ENCODE results near the gene TMC3. TPM values are rescaled to one million over a fixed set of nuclear protein-coding genes. Genes with fewer than 3 reads are reported as not detected.

The TMC3 gene
- total and polyA plus RNA-seq, 9 of the 15 experiments (the other 6 are each of a cell fraction or from before 2014, with no cell fraction given), result 0.01 to 0.14 TPM; not detected in 7

DNA sequence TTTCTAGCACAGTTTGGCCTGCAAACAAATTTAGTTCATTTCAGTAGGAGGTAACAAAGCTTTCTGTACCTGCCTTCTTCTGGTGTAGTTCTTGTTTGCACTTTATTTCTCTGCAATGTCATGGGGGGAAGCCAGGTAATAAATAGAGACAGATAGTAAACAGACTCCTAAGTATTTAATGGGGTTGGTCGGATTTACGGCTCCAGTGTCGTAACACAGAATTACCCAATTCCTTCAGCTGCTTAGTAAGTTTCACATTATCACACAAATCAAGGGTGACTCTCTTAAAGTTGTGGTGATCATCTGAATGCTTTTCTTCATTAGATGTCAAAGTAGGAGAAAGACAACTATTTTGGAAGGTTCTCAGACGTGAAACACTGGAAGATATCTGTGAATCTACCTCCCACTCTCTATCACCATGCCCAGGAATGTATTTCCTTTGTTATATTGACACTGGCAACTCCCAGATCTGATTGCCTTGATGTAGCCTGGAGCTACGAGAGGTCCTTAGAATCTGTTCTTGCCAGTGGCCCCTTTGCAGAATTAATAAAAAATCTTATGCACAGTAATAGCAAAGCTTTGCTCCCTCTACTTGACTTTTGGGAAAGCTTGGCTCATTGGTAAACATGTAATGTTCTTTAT is 25.0 kb upstream of the TMC3 start:
- DNase-seq (ENCODE audit: extremely low read depth in 1 of 4, low spot score in 3 of 4) (no peak), ATAC-seq (no peak), FAIRE-seq (no peak)
- POLR2A ChIA-PET, result no interaction called here
- in situ Hi-C loops (cut with MboI) (no loop called here), intact Hi-C loops (cut with micrococcal nuclease) (no loop called here)
- Histone ChIP-seq H3K4me2 (ENCODE audit: insufficient read depth, low read length) (no peak overlapping the region), H2AFZ (ENCODE audit: low read depth, low read length) (no peak overlapping the region), H3K79me2 (ENCODE audit: control insufficient read depth, insufficient read depth, low read length) (no peaks in the 10 kb centered on the region), H3K9me1 (ENCODE audit: control insufficient read depth, insufficient read depth, low read length) (no peaks in the 10 kb centered on the region), H3K4me3 (no peak overlapping the region), H3K27me3 (ENCODE audit: control insufficient read depth in 2 of 2, insufficient read depth in 2 of 2, low read length in 2 of 2) (peaks cover 0 to 2% of the 10 kb centered on the region in 2 experiments; a peak in 3 of 5 replicates), H3K27ac (ENCODE audit: extremely low read depth, low read depth, low read length) (no peak overlapping the region), H3K9me3 (replicated peaks; ENCODE audit: control insufficient read depth, insufficient read depth, low read depth, low read length) (0 out of 2 replicates have a peak, but pooled peaks cover 2% of the 10 kb centered on the region), H3K36me3 (ENCODE audit: control insufficient read depth, insufficient read depth, low read length) (no peaks in the 10 kb centered on the region), H3K9ac (ENCODE audit: insufficient read depth in 1 of 2, low read depth in 2 of 2, low read length in 2 of 2) (no peak overlapping the region), H4K20me1 (replicated peaks; ENCODE audit: control insufficient read depth, insufficient read depth, low read length) (no peaks in the 10 kb centered on the region), H3K4me1 (replicated peaks in 1 of 2; ENCODE audit: control insufficient read depth in 2 of 2, insufficient read depth in 2 of 2, low read length in 2 of 2) (no peaks in the 10 kb centered on the region)
- CTCF ChIA-PET (ENCODE audit: low intra/inter-chr PET ratio), result no interaction called here
- no TSS peak for BruUV-seq (replicated peaks)
- WGBS (ENCODE audit: insufficient coverage, low coverage, missing lambda C conversion rate), result 4% methylated on average over 5 of the region's 5 CpGs
- TF ChIP-seq, protein P1, sequence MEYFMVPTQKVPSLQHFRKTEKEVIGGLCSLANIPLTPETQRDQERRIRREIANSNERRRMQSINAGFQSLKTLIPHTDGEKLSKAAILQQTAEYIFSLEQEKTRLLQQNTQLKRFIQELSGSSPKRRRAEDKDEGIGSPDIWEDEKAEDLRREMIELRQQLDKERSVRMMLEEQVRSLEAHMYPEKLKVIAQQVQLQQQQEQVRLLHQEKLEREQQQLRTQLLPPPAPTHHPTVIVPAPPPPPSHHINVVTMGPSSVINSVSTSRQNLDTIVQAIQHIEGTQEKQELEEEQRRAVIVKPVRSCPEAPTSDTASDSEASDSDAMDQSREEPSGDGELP (CRISPR knock-in tag; IDR thresholded peaks at IDR 0.05; ENCODE audit: borderline replicate concordance), result no peak
- TF ChIP-seq MEF2D (tag; conservative IDR thresholded peaks at IDR 0.05; ENCODE audit: low read depth) (no peak), RBM39 (optimal IDR thresholded peaks at IDR 0.05; ENCODE audit: low read depth, low read length) (no peak), SMAD4 (CRISPR knock-in tag; conservative IDR thresholded peaks at IDR 0.05) (no peak), ZKSCAN1 (IDR thresholded peaks at IDR 0.05; ENCODE audit: low read depth, low read length) (no peak), MECOM (CRISPR knock-in tag; IDR thresholded peaks at IDR 0.05) (no peak), ZNF197 (CRISPR knock-in tag; IDR thresholded peaks at IDR 0.05; ENCODE audit: low read depth) (no peak), ASH1L (IDR thresholded peaks at IDR 0.05; ENCODE audit: borderline replicate concordance, low read depth, partially characterized antibody) (no peak), ZNF175 (CRISPR knock-in tag; IDR thresholded peaks at IDR 0.05; ENCODE audit: low read depth) (no peak), CBX2 (IDR thresholded peaks at IDR 0.05; ENCODE audit: insufficient read depth, low read length, poor library complexity, severe bottlenecking) (no peak), SRSF3 (IDR thresholded peaks at IDR 0.05; ENCODE audit: insufficient read depth, low read length) (no peak)
- TF ChIP-seq, protein P2, sequence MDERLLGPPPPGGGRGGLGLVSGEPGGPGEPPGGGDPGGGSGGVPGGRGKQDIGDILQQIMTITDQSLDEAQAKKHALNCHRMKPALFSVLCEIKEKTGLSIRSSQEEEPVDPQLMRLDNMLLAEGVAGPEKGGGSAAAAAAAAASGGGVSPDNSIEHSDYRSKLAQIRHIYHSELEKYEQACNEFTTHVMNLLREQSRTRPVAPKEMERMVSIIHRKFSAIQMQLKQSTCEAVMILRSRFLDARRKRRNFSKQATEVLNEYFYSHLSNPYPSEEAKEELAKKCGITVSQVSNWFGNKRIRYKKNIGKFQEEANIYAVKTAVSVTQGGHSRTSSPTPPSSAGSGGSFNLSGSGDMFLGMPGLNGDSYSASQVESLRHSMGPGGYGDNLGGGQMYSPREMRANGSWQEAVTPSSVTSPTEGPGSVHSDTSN (CRISPR knock-in tag; IDR thresholded peaks at IDR 0.05; ENCODE audit: low read depth), result no peak
- TF ChIP-seq, protein P2 (tag; conservative IDR thresholded peaks at IDR 0.05; ENCODE audit: low read depth), result no peak
- TF ChIP-seq, protein P3, sequence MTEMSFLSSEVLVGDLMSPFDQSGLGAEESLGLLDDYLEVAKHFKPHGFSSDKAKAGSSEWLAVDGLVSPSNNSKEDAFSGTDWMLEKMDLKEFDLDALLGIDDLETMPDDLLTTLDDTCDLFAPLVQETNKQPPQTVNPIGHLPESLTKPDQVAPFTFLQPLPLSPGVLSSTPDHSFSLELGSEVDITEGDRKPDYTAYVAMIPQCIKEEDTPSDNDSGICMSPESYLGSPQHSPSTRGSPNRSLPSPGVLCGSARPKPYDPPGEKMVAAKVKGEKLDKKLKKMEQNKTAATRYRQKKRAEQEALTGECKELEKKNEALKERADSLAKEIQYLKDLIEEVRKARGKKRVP (CRISPR knock-in tag; IDR thresholded peaks at IDR 0.05), result no peak
- TF ChIP-seq, protein P4, sequence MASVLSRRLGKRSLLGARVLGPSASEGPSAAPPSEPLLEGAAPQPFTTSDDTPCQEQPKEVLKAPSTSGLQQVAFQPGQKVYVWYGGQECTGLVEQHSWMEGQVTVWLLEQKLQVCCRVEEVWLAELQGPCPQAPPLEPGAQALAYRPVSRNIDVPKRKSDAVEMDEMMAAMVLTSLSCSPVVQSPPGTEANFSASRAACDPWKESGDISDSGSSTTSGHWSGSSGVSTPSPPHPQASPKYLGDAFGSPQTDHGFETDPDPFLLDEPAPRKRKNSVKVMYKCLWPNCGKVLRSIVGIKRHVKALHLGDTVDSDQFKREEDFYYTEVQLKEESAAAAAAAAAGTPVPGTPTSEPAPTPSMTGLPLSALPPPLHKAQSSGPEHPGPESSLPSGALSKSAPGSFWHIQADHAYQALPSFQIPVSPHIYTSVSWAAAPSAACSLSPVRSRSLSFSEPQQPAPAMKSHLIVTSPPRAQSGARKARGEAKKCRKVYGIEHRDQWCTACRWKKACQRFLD (CRISPR knock-in tag; IDR thresholded peaks at IDR 0.05), result no peak
